Mucosa of descending colon (tissue), 3 donors: Measurements from ENCODE around the gene LAG3. TPM values are rescaled to one million over a fixed set of nuclear protein-coding genes. Genes with fewer than 3 reads are reported as not detected.

Experiments used
- ATAC-seq: fragments of 200-7000 bp; cut with Tn5 transposase; one replicate; pipeline ENCODE4 v1.9.1; 2020; ENCODE audit warnings: mild to moderate bottlenecking, moderate library complexity
- DNase-seq, 3 donors: peaks; one replicate each; pipeline ENCODE4 v3.0.0-alpha.2; 2020
- H3K36me3 ChIP-seq: fragments of 200-600 bp; one replicate; pipeline ENCODE4 v1.8.0; 2021; ENCODE audit warnings: low read depth, mild to moderate bottlenecking
- H3K4me1 ChIP-seq: fragments of 200-600 bp; one replicate; pipeline ENCODE4 v1.8.0; 2021; ENCODE audit warnings: low read depth, mild to moderate bottlenecking
- H3K4me3 ChIP-seq: fragments of 200-600 bp; one replicate; pipeline ENCODE4 v1.8.0; 2021; ENCODE audit warnings: mild to moderate bottlenecking
- H3K9me3 ChIP-seq: fragments of 200-600 bp; one replicate; pipeline ENCODE4 v1.8.0; 2021; ENCODE audit warnings: mild to moderate bottlenecking
- CTCF ChIP-seq: fragments of 200-600 bp; IDR thresholded peaks from one replicate; pipeline ENCODE4 v1.8.0; 2022; ENCODE audit warnings: antibody characterized with exemption, mild to moderate bottlenecking
- intact Hi-C, 2 donors: fragments of 100-400 bp; cut with DNase I in 1 of 2; cut with micrococcal nuclease in 1 of 2; formaldehyde crosslinking; loops; one replicate each; pipeline versions ENCODE4 v1.11.0 to v1.11.1; 2022; cut with DNase I, micrococcal nuclease
- total RNA-seq, 3 donors: library from RNA; stranded (reverse); fragmentation: NEBNext Ultra II Directional in 2 of 3; extraction: Animal tissue kit (Norgen Biotek cat#: 25700) in 2 of 3; gene quantifications; one replicate each; pipeline versions ENCODE4 v1.2.1 to v1.2.4, GENCODE V29; 2021 to 2023
- donor health status: DM: no; HTN: no; CAD: no; lungs with moderate emphysema.
- donor health status: DM: no; HTN: no; CAD: no.
- donor health status: DM: no; HTN: yes; CAD: no.

Gene LAG3
- total RNA-seq, 3 donors from 2014 or later: 1.8 to 4.7 (median 2.1) TPM

- DNase-seq (peak; percentile 33 to 60 (median 53)), ATAC-seq (peak; percentile 28)
- no peak for TF ChIP-seq CTCF
- Histone ChIP-seq H3K4me1 (no peaks in the 10 kb centered on the region), H3K4me3 (no peak within 1 kb of the TSS), H3K9me3 (no peaks in the 10 kb centered on the region), H3K36me3 (no peaks in the 10 kb centered on the region)
- intact Hi-C loops: loop anchor here in 1 of 2 donors (10.0 kb wide), 1 partner anchor 87 kb away; no protein-coding TSS in a partner anchor
Measured at GRCh38 chr12:6821591-6822425, 49.5 kb downstream of the LAG3 start, which contains the start of gene GPR162. TSS of gene GPR162 (plus strand) at chr12:6821821. CDS start at chr12:6823899, 2,078 bp downstream.

GRCh38 chr12:6822426-6823135 lies 50.3 kb downstream of the LAG3 start:
- H3K4me3 ChIP-seq: no peak overlapping the region
- intact Hi-C loops: loop anchor here in 1 of 2 donors (10.0 kb wide), 1 partner anchor 88 kb away; no protein-coding TSS in a partner anchor

GRCh38 chr12:6823182-6824084 lies 51.1 kb downstream of the LAG3 start:
- no peak for TF ChIP-seq CTCF

More at GRCh38 chr12:6822426-6823135, 50.3 kb downstream of the LAG3 start:
- no peak for ATAC-seq
- Histone ChIP-seq H3K9me3 (no peaks in the 10 kb centered on the region), H3K36me3 (no peaks in the 10 kb centered on the region), H3K4me1 (peaks cover 6% of the 10 kb centered on the region)
- no peak for TF ChIP-seq CTCF
- no peak for DNase-seq

GRCh38 chr12:6824085-6824775 lies 51.9 kb downstream of the LAG3 start:
- intact Hi-C loops: loop anchor here in 1 of 2 donors (10.0 kb wide), 1 partner anchor 89 kb away; no protein-coding TSS in a partner anchor
- DNase-seq (peak in 1 of 3 donors; percentile 31), ATAC-seq (no peak)
- Histone ChIP-seq H3K36me3 (no peaks in the 10 kb centered on the region), H3K4me3 (no peak overlapping the region), H3K9me3 (no peaks in the 10 kb centered on the region), H3K4me1 (peaks cover 6% of the 10 kb centered on the region)
- no peak for TF ChIP-seq CTCF

More at GRCh38 chr12:6823182-6824084, 51.1 kb downstream of the LAG3 start:
- DNase-seq (peak in 1 of 3 donors; percentile 20), ATAC-seq (no peak)
- intact Hi-C loops: loop anchor here in 1 of 2 donors (10.0 kb wide), 1 partner anchor 89 kb away; no protein-coding TSS in a partner anchor
- Histone ChIP-seq H3K9me3 (no peaks in the 10 kb centered on the region), H3K36me3 (no peaks in the 10 kb centered on the region), H3K4me3 (no peak overlapping the region), H3K4me1 (peaks cover 6% of the 10 kb centered on the region)
